H9 (cell line): ENCODE results near the gene PHEX. TPM values are rescaled to one million over a fixed set of nuclear protein-coding genes. Genes with fewer than 3 reads are reported as not detected.

ENCODE experiments used
- DNase-seq: peaks from one replicate; pipeline ENCODE4 v3.0.0-alpha.2; 2017
- H2AFZ ChIP-seq: one replicate; pipeline ENCODE4 v1.6.1; 2013; ENCODE audit warnings: mild to moderate bottlenecking, low read length, control low read depth, moderate library complexity
- H2AK5ac ChIP-seq: 2 replicates; pipeline ENCODE4 v1.6.1; 2013; ENCODE audit warnings: low read length, control low read depth, mixed read lengths; ENCODE audit not compliant: insufficient read length
- H2BK120ac ChIP-seq: one replicate; pipeline ENCODE4 v1.6.1; 2013; ENCODE audit warnings: low read depth, mild to moderate bottlenecking, low read length, control low read depth, inconsistent platforms; ENCODE audit not compliant: poor library complexity, severe bottlenecking
- H2BK12ac ChIP-seq: 2 replicates; pipeline ENCODE4 v1.6.1; 2013; ENCODE audit warnings: low read length, control low read depth, mixed read lengths, low read depth; ENCODE audit not compliant: insufficient read length
- H2BK15ac ChIP-seq: 2 replicates; pipeline ENCODE4 v1.6.1; 2013; ENCODE audit warnings: low read depth, low read length, control low read depth
- H2BK20ac ChIP-seq: one replicate; pipeline ENCODE4 v1.6.1; 2013; ENCODE audit warnings: low read depth, mild to moderate bottlenecking, low read length, control low read depth, inconsistent platforms; ENCODE audit not compliant: poor library complexity, severe bottlenecking
- H2BK5ac ChIP-seq: 2 replicates; pipeline ENCODE4 v1.6.1; 2013; ENCODE audit warnings: low read length, control low read depth, mixed read lengths; ENCODE audit not compliant: insufficient read length
- H3K14ac ChIP-seq: 2 replicates; pipeline ENCODE4 v1.6.1; 2013; ENCODE audit warnings: low read length, control low read depth; ENCODE audit not compliant: insufficient read depth
- H3K18ac ChIP-seq: 2 replicates; pipeline ENCODE4 v1.6.1; 2013; ENCODE audit warnings: low read depth, mild to moderate bottlenecking, mixed read lengths, low read length, control low read depth; ENCODE audit not compliant: insufficient read length
- H3K23ac ChIP-seq: 2 replicates; pipeline ENCODE4 v1.6.1; 2013; ENCODE audit warnings: low read length, control low read depth, mixed read lengths, low read depth; ENCODE audit not compliant: insufficient read length
- H3K23me2 ChIP-seq: 2 replicates; pipeline ENCODE4 v1.6.1; 2013; ENCODE audit warnings: low read depth, mild to moderate bottlenecking, mixed read lengths, low read length, control low read depth; ENCODE audit not compliant: insufficient read length, poor library complexity, severe bottlenecking
- H3K27ac ChIP-seq: 2 replicates; pipeline ENCODE4 v1.5.1; 2013; ENCODE audit warnings: low read length, control low read depth, mixed read lengths, low read depth; ENCODE audit not compliant: insufficient read length
- H3K27me3 ChIP-seq: 2 replicates; pipeline ENCODE4 v1.6.1; 2013; ENCODE audit warnings: low read length, control low read depth, inconsistent platforms; ENCODE audit not compliant: insufficient read depth
- H3K4ac ChIP-seq: 2 replicates; pipeline ENCODE4 v1.6.1; 2013; ENCODE audit warnings: low read depth, mild to moderate bottlenecking, control low read depth, inconsistent platforms, low read length, moderate library complexity
- H3K4me1 ChIP-seq: 2 replicates; pipeline ENCODE4 v1.6.1; 2013; ENCODE audit warnings: low read length, control low read depth, inconsistent platforms; ENCODE audit not compliant: insufficient read depth
- H3K4me2 ChIP-seq: 2 replicates; pipeline ENCODE4 v1.6.1; 2013; ENCODE audit warnings: low read length, control low read depth, mixed read lengths; ENCODE audit not compliant: insufficient read length, insufficient read depth
- H3K56ac ChIP-seq: 2 replicates; pipeline ENCODE4 v1.6.1; 2013; ENCODE audit warnings: low read depth, mild to moderate bottlenecking, mixed read lengths, low read length, control low read depth; ENCODE audit not compliant: insufficient read length
- H3K79me1 ChIP-seq: 2 replicates; pipeline ENCODE4 v1.6.1; 2013; ENCODE audit warnings: low read depth, mild to moderate bottlenecking, moderate library complexity, low read length, control low read depth, inconsistent platforms; ENCODE audit not compliant: insufficient read depth, poor library complexity, severe bottlenecking
- H3K79me2 ChIP-seq: 2 replicates; pipeline ENCODE4 v1.6.1; 2013; ENCODE audit warnings: low read length, control low read depth, inconsistent platforms; ENCODE audit not compliant: insufficient read depth
- H3K9ac ChIP-seq: 2 replicates; pipeline ENCODE4 v1.6.1; 2013; ENCODE audit warnings: low read length, control low read depth, mixed read lengths; ENCODE audit not compliant: insufficient read length; ENCODE audit errors: extremely low read depth
- H3K9me3 ChIP-seq: one replicate; pipeline ENCODE4 v1.6.1; 2013; ENCODE audit warnings: low read depth, low read length, inconsistent platforms; ENCODE audit not compliant: control insufficient read depth
- H3T11ph ChIP-seq: one replicate; pipeline ENCODE4 v1.6.1; 2013; ENCODE audit warnings: mild to moderate bottlenecking, low read length, control low read depth, inconsistent platforms
- H4K20me1 ChIP-seq: one replicate; pipeline ENCODE4 v1.6.1; 2013; ENCODE audit not compliant: control insufficient read depth, insufficient read length, insufficient read depth
- H4K5ac ChIP-seq: 2 replicates; pipeline ENCODE4 v1.6.1; 2013; ENCODE audit warnings: low read depth, mild to moderate bottlenecking, mixed read lengths, low read length, control low read depth; ENCODE audit not compliant: insufficient read length
- H4K8ac ChIP-seq: replicated peaks from 2 replicates; pipeline ENCODE4 v1.6.1; 2013; ENCODE audit warnings: low read length, control low read depth, mixed read lengths, low read depth; ENCODE audit not compliant: insufficient read length
- H4K91ac ChIP-seq: 2 replicates; pipeline ENCODE4 v1.6.1; 2013; ENCODE audit warnings: low read depth, mild to moderate bottlenecking, moderate library complexity, mixed read lengths, low read length, control low read depth; ENCODE audit not compliant: insufficient read length
- H3K27ac Mint-ChIP-seq, 3 experiments: 2 replicates in 2 of 3; 3 replicates in 1 of 3; pipeline ENCODE4 v1.8.0; 2020 to 2021; ENCODE audit warnings: mixed read lengths in 3 of 3, mild to moderate bottlenecking in 1 of 3, moderate library complexity in 1 of 3
- H3K27me3 Mint-ChIP-seq: 2 replicates; pipeline ENCODE4 v1.8.0; 2021; ENCODE audit warnings: low read depth, mild to moderate bottlenecking, moderate library complexity, mixed read lengths
- H3K36me3 Mint-ChIP-seq, 3 experiments: 2 replicates in 2 of 3; 3 replicates in 1 of 3; pipeline ENCODE4 v1.8.0; 2020 to 2021; ENCODE audit warnings: low read depth in 3 of 3, mixed read lengths in 3 of 3; ENCODE audit not compliant: insufficient read depth in 1 of 3
- H3K4me1 Mint-ChIP-seq, 2 experiments: 2 replicates each; pipeline ENCODE4 v1.8.0; 2020; ENCODE audit warnings: mixed read lengths in 2 of 2
- H3K4me3 Mint-ChIP-seq, 2 experiments: 2 replicates in 1 of 2; 3 replicates in 1 of 2; pipeline ENCODE4 v1.8.0; 2020 to 2021; ENCODE audit warnings: mild to moderate bottlenecking in 2 of 2, mixed read lengths in 2 of 2, moderate library complexity in 1 of 2
- H3K9me3 Mint-ChIP-seq, 2 experiments: 2 replicates in 1 of 2; 3 replicates in 1 of 2; pipeline ENCODE4 v1.8.0; 2020; ENCODE audit warnings: mild to moderate bottlenecking in 2 of 2, mixed read lengths in 2 of 2, moderate library complexity in 1 of 2
- CTCF ChIP-seq: fragments of 200-600 bp; sonication (generic); conservative IDR thresholded peaks from 3 replicates; pipeline ENCODE4 v1.8.0; 2021; ENCODE audit warnings: antibody characterized with exemption, mild to moderate bottlenecking
- WGBS: extraction: QIAGEN DNeasy Blood & Tissue Kit; methylation state at CpG from one replicate; pipeline ENCODE4 v1.1.7; 2013; ENCODE audit warnings: missing lambda C conversion rate, low lambda C conversion rate, mixed read lengths; ENCODE audit not compliant: insufficient read length; ENCODE audit errors: extremely low coverage; 5-methylcytosine and 5-hydroxymethylcytosine counted together
- total RNA-seq: library from RNA; stranded (reverse); gene quantifications from 2 replicates; pipeline ENCODE4 v1.2.1, GENCODE V29; 2021

PHEX gene
- total RNA-seq, 1 experiment from 2014 or later = 0.11 TPM

GRCh38 chrX:22078117-22078516 is 46.0 kb downstream of the PHEX start:
- Histone ChIP-seq H3K9ac (no peak overlapping the region), H3K23ac (no peak overlapping the region), H2BK20ac (no peak overlapping the region), H3K27ac (no peak overlapping the region), H4K20me1 (no peaks in the 10 kb centered on the region), H2BK5ac (no peak overlapping the region), H2BK120ac (no peak overlapping the region), H2AK5ac (no peak overlapping the region), H3K9me3 (no peaks in the 10 kb centered on the region), H4K91ac (no peak overlapping the region), H3K79me1 (no peaks in the 10 kb centered on the region), H3K27me3 (no peaks in the 10 kb centered on the region), H3K23me2 (no peaks in the 10 kb centered on the region), H2BK12ac (no peak overlapping the region), H3T11ph (no peak overlapping the region), H4K8ac (no peak overlapping the region), H2AFZ (peak overlapping the region; percentile 26), H3K18ac (no peak overlapping the region), H4K5ac (no peak overlapping the region), H3K4ac (no peak overlapping the region), H3K4me1 (peaks cover 2% of the 10 kb centered on the region), H3K4me2 (no peak overlapping the region), H2BK15ac (no peak overlapping the region), H3K79me2 (no peaks in the 10 kb centered on the region), H3K14ac (no peak overlapping the region), H3K56ac (no peak overlapping the region)
- H3K36me3 Mint-ChIP-seq = no peaks in the 10 kb centered on the region; a peak in 1 of 7 replicates
- no peak overlapping the region for H3K4me3 Mint-ChIP-seq
- TF ChIP-seq CTCF = no peak
- peak overlapping the region in 2 of 3 experiments; percentile 1 to 19; a peak in 1 of 7 replicates for H3K27ac Mint-ChIP-seq
- WGBS = no CpG with 5 or more reads among the region's 2 CpGs
- H3K4me1 Mint-ChIP-seq = peaks cover 18 to 21% of the 10 kb centered on the region in 2 experiments
- DNase-seq = no peak
- peaks cover 0 to 16% of the 10 kb centered on the region in 2 experiments; a peak in 3 of 5 replicates for H3K9me3 Mint-ChIP-seq
- no peaks in the 10 kb centered on the region for H3K27me3 Mint-ChIP-seq
